HG03159 (cell line): ENCODE data around the gene NANOS3.
"Not testable (repeated sequence)": the region's sequence is repeated elsewhere in the genome, so short reads cannot be mapped to it uniquely, and the experiment has no call there.

Source experiments
- ATAC-seq: cut with Tn5 transposase; IDR thresholded peaks from one replicate; pipeline ENCODE4 v1.9.1; 2021; ENCODE audit warnings: mild to moderate bottlenecking, moderate library complexity; ENCODE audit not compliant: unreplicated experiment

Gene NANOS3

GRCh38 chr19:13918726-13919411 is 41.9 kb downstream of the NANOS3 start:
- ATAC-seq, result no peak

DNA sequence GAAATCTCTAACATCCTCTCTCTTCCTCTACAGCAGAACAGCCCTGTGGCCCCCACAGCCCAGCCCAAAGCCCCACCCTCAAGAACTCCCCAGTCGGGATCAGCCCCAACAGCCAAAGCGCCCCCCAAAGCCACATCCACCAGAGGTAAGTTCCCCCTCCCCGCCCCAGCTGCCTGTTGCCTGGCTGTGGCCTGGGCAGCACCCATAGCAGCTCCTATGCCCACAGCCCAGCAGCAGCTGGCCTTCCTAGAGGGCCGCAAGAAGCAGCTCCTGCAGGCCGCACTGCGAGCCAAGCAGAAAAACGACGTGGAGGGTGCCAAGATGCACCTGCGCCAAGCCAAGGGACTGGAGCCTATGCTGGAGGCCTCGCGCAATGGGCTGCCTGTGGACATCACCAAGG is 43.6 kb downstream of the NANOS3 start:
- no peak for ATAC-seq

- ATAC-seq, result no peak
These were observed 44.2 kb downstream of the NANOS3 start for GRCh38 chr19:13920940-13921747.

DNA sequence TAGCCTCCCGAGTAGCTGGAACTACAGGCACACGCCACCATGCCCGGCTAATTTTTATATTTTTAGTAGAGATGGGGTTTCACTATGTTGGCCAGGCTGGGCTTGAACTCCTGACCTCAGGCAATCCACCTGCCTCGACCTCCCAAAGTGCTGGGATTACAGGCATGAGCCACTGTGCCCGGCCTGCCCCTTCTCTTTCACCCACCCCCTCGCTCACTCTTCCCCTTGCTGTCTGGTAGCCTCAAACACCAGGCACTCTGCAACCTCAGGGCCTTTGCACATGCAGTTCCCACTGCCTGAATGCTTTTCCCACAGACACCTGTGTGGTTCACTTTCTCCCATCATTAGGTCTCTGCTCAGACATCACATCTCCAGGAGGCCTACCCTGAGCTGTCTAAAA is 45.2 kb downstream of the NANOS3 start:
- not testable (repeated sequence) for ATAC-seq

- ATAC-seq, result no peak
These were observed 46.5 kb downstream of the NANOS3 start for GRCh38 chr19:13923194-13923987.

- ATAC-seq, result no peak
These were observed 49.1 kb downstream of the NANOS3 start for GRCh38 chr19:13926010-13926409.

GRCh38 chr19:13926715-13927114 is 49.8 kb downstream of the NANOS3 start:
- ATAC-seq, result no peak

DNA sequence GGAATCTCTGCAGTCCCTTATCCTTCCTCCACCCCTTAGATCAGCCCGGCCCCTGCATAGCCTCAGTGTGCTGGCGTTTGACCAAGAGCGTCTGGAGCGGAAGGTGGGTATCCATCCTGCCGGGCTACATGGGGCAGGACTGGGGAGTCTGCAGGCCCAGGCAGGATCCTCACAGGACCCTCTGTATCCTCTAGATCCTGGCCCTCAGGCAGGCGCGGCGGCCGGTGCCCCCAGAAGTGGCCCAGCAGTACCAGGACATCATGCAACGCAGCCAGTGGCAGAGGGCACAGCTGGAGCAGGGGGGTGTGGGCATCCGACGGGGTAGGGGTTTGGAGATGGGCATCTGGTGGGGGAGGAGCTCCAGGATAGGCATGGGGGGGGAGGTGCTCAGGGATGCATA is 52.4 kb downstream of the NANOS3 start:
- ATAC-seq, result no peak

- no peak for ATAC-seq
These were observed 53.0 kb downstream of the NANOS3 start for GRCh38 chr19:13929956-13930355.
